Measurements from ENCODE around the gene KRT28.

GRCh38 chr17:40755231-40755630 is 44.5 kb downstream of the KRT28 start, which contains the start of gene KRT25:
- no peak for TF ChIP-seq POLR2AphosphoS5 (IDR thresholded peaks at IDR 0.05; ENCODE audit: low read depth, low read length)
- no peak for TF ChIP-seq CTCF (IDR thresholded peaks at IDR 0.05)
- TF ChIP-seq SIN3A (IDR thresholded peaks at IDR 0.05; ENCODE audit: borderline replicate concordance, insufficient read depth, low read depth, low read length), result no peak
- no peak for TF ChIP-seq TCF7L2 (IDR thresholded peaks at IDR 0.05; ENCODE audit: low read depth, low read length)
- TF ChIP-seq REST (IDR thresholded peaks at IDR 0.05; ENCODE audit: insufficient read depth in 1 of 2, low read depth in 2 of 2, low read length in 1 of 2), result no peak

Measured in Panc1 (cell line).